Embryonic facial prominence (tissue), 1 donor: Measurements from ENCODE around the gene ZNF786.
A peak's percentile ranks its signal among the peaks of the same experiment; 100 is the strongest.
"Not testable (repeated sequence)": the region's sequence is repeated elsewhere in the genome, so short reads cannot be mapped to it uniquely, and the experiment has no call there.

ENCODE experiments used
- DNase-seq: peaks from one replicate; pipeline ENCODE4 v3.0.0-alpha.2; 2016; ENCODE audit errors: extremely low spot score

Gene ZNF786

DNA sequence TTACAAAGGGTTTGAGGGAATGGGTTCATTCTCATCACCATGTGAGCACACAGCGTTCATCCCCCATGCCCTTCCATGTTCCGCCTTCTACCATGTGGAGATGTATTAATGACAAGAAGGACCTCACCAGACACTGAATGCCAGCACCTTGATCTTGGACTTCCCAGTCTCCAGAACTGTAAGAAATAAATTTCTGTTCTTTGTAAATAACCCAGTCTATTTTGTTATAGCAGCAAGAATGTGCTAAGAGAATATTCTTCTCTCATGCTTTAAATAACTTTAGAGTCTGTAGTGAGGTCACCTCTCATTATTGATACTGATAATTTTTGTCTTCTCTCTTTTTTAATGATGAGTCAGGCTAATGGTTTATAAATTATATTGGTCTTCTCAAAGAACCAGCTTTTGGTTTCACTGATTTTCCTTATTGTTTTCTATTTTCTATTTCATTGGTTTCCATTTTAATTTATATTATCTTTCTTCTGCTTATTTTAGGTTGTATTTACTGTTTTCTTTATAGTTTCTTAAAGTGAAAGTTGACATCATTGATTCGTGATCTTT is 59.1 kb downstream of the ZNF786 start:
- DNase-seq = no peak

DNA sequence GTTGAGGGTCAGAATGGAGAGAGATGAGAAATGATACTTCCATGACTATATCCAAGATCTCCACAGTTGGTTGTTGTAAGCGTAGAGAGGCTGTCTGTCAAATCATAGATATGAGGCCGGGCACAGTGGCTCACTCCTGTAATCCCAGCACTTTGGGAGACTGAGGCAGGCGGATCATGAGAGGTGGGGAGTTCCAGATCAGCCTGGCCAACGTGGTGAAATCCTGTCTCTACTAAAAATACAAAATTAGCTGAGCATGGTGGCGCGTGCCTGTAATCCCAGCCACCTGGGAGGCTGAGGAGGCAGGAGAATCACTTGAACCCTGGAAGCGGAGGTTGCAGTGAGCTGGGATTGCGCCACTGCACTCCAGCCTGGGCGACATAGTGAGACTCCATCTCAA is 60.1 kb downstream of the ZNF786 start:
- not testable (repeated sequence) for DNase-seq

DNA sequence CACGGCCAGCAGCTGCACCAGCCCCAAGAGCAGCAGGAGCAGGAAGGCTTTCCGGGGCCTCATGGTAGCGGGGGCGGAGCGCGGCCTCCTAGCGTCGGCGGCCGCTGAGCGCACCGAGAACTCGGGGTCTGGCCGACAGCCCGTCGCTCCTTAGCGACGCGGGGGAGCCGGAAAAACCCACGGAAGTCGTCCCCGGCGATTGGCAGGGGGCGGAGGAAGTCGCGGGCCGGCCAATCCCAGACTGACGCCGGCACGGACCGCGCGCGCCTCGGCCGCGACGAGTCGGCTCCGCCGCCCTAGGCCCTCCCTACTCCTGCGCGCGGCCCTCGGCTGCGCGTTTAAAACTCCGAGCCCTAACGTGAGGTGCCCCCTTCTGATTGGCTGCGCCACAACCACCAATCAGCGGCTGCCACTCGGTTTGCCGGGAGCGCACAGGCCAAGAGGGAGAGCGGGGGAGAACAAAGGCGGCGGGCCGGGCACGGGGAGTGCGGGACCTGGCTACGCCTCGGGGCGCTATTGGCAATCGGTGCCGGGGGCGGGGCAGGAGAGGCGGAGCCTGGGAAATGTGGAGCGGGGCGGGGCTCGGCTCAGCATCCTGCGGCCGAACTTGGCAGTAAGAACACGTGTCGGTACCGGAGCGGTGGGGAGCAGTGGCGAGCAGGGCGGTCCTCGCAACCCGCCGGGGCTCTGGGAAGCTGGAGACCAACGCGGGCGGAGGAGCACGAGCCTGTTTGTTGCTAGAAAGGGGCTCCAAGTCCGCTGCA is 62.0 kb downstream of the ZNF786 start, which contains the start of gene PDIA4:
Gene PDIA4 (minus strand): TSS at position 160 of the 764 bp plus-strand sequence. CDS start 97 bp downstream, at position 63.
- peak; percentile 97 for DNase-seq

DNA sequence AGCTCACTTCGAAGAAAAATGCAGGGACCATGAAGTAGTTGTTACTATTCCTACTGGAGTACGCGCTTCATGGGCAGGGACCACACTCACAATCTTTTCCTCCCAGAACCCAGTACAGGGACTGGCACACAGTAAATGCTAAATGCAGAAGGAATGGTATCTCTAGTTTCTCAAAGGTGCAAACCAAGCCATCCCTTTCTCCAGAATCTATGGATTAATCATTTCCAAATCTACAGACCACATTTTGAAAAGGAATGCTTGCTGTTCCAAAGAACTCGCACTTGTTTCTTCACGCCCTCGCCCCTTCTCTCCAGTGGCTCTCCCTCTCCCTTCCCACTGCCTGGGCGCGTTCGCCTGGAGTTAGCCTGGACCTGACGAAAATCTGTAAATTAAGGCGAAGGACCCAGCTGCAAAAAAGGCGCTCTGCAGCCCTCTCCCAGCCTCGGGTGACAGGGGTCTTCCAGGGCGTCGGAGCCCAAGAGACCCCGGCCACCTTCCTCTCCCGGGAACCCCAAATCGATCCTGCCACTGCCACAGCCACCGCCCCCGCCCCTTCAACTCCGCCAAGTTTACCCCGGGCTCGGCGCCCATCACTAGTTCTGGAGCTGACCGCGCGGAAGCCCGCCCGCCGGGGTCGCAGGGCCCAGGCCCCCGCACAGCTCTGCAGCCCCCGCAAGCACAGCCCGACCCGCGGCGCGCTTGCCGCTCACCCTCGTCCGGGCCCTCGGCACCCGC is 62.7 kb downstream of the ZNF786 start:
- DNase-seq = no peak

DNA sequence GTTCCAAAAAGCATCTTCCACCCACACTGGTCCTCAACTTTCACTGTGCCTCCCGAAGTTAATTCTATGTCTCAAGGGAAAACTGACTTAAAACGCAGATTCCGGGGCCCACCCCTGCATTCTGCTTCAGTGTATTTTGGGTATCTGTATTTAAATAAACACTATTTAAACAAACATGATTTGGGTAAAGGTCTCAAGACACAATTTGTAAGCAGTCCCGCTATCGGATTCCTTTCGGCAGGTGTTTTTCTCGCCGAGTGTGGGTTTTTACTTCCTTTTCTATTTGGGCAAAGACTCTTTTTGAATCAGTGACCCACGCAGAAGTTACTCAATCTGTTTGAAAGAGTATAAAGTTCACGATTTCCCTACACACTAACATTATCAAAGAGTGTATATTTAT is 63.5 kb downstream of the ZNF786 start:
- DNase-seq = no peak

DNA sequence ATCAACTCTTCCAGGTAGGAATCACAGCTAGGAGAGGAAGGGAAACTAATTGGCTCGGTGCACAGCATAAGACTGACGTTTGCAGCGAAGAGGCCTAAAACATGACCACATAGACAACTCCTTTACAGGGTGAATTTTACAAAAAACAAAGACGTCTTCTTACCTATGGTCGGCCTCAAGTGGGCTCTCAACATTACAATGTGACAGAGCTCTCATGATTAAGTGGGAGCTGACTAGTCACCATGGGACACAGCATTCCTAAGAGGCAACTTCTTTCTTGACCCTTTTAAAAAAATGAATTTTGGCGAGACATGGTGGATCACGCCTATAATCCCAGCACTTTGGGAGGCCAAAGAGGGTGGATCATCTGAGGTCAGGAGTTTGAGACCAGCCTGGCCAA is 66.9 kb downstream of the ZNF786 start:
- DNase-seq = no peak

DNA sequence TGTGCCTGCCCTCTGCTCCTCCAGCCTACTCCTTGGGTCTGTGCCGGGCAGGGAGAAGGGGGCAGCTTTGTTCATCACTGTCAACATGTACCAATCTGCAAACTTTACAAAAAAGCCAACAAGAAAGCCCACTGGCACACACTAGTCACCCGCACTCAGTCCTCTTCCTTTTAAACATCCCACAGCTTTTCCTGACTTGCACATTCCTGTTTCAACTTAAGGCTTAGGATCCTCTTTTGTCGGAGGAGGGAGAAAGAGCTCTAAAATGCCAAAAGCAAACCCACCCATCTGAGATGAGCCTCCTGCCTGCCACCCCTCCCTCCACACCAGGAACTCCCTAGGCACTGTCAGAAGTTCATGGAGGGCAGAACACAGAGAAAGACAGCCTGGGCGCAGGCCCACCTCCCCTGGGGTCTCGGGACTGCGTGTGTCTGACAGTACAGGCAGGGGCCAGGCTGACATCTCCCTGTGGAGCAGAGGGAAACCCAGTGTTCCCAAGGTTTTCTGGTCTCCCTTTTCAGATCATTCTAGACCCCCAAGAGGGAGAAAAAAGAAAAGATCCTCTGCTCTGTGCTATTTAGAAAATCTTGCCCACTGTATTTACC is 67.7 kb downstream of the ZNF786 start:
- DNase-seq = no peak

DNA sequence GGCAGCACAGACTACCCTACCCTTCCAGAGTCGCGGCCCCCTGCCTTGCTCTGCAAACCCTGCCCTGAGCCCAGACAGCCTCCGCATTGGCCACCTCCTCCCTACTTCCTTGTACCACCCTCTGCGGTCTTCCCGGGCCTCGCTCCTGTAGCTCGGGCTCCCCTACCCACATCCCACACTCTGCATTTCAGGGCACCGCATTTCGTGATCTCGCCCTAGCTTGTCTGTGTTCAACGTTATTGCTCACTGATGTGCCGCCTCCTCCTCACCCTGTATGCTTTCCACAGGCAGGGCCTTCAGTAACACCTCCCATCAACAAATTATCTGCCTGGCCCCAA is 68.8 kb downstream of the ZNF786 start:
- no peak for DNase-seq

DNA sequence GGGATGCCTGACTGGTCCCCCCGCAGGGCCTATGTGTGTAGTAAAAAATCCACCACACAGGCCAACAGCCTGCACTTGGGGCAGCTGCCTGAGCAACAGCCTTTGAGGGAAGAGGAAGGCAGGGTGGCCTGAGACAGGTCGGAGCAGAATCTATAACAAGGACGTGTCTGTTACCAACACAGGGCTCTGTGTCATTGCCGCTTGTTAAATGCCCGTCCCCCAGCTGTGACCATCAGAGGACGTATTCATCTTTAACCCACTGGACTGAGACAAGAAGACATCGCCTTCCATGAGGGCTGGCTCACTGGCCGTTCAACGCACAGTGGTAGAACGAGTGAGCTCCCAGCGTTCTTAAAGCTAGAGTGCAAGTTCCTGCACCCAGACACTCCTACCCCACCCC is 70.0 kb downstream of the ZNF786 start:
- DNase-seq = no peak
